ENCODE data around the gene RNF182. TPM values are rescaled to one million over a fixed set of nuclear protein-coding genes. Genes with fewer than 3 reads are reported as not detected.

Gene RNF182, protein sequence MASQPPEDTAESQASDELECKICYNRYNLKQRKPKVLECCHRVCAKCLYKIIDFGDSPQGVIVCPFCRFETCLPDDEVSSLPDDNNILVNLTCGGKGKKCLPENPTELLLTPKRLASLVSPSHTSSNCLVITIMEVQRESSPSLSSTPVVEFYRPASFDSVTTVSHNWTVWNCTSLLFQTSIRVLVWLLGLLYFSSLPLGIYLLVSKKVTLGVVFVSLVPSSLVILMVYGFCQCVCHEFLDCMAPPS
- total RNA-seq = 2.3 and 3.8 TPM in 2 replicates

DNA sequence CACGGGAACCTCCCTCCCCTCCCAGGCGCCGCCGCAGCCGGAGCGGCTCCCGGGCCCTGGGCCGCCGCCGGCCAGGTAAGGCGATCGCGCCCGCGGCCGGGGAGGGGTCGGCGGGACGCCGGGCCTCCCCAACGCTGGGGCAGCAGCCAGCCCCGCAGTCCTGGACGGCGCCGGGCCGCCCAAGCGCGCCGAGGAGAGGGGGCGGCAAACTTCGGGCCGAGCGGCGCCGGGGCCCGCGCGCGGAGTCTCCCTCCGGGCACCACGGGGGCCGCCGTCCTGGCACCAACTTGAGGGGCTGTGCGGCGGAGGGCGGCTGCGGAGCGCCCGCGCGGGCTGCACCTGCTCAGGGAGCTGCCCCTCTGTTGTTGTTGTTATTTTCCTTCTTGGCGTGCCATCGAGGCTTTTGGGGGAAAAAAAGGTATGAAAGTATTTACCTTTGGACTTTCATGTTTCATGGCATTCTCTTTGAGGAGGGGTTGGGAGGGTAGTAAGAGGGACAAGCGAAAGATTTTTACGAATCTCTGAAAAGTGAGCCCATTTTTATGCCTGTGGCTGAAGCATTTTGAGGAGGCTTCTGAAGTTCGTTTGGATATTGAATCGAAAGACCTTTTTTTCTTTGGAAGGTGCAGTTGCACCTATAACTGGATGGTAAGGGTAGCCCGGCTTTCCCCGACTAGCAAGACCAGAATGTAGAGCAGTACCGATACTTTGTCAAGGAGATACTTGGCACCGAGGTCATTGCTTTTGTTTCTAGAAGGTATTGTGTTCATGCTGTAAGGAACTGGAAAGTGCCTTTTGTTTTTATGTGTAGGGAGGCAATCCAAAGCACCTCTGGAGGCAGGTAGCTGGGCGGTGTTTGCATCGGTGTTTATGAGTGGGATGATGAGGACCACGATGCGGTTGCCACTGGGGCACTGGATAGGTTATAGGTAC lies at the start of gene RNF182:
Gene RNF182 (plus strand): TSS at position 4 of the 933 bp plus-strand sequence. CDS start 52,168 bp downstream, outside the sequence.

Other genes starting within 250 kb of the RNF182 start
- gene RANBP9, start 213.1 kb upstream of the RNF182 start, total RNA-seq = 45.3 and 46.0 TPM in 2 replicates
- gene MCUR1, start 110.4 kb upstream of the RNF182 start, total RNA-seq = 9.1 and 12.5 TPM in 2 replicates
- gene CD83, start 192.8 kb downstream of the RNF182 start, total RNA-seq = 4.5 and 7.3 TPM in 2 replicates